GM23338 (cell line): ENCODE data around the gene IFT43.

Source experiments
- CREB1 ChIP-seq: fragments of 250-450 bp; sonication (Bioruptor Pico); IDR thresholded peaks from 2 replicates; pipeline ENCODE4 v1.5.0; 2020; ENCODE audit warnings: low read depth, mild to moderate bottlenecking, moderate library complexity
- CTCF ChIP-seq, 2 experiments: fragments of 200-600 bp in 1 of 2; sonication (generic) in 1 of 2; conservative IDR thresholded peaks; 2 replicates each; pipeline versions ENCODE4 v1.5.1 to v1.6.1; 2016 to 2017; ENCODE audit warnings: antibody characterized with exemption in 2 of 2, low read depth in 2 of 2, mild to moderate bottlenecking in 2 of 2, moderate library complexity in 1 of 2
- EZH2 ChIP-seq: fragments of 200-600 bp; sonication (generic); IDR thresholded peaks from one replicate; pipeline ENCODE4 v1.8.0; 2017; ENCODE audit warnings: antibody characterized with exemption, mild to moderate bottlenecking, low read depth; ENCODE audit not compliant: unreplicated experiment
- EZH2phosphoT487 ChIP-seq: fragments of 200-600 bp; sonication (generic); IDR thresholded peaks from one replicate; pipeline ENCODE4 v1.8.1; 2018; ENCODE audit warnings: antibody characterized with exemption; ENCODE audit not compliant: unreplicated experiment
- JUNB ChIP-seq: IDR thresholded peaks from one replicate; pipeline ENCODE4 v1.6.1; 2016; ENCODE audit warnings: antibody characterized with exemption; ENCODE audit not compliant: unreplicated experiment
- NANOG ChIP-seq: IDR thresholded peaks from 2 replicates; pipeline ENCODE4 v1.6.1; 2016; ENCODE audit warnings: antibody characterized with exemption, borderline replicate concordance
- POLR2AphosphoS5 ChIP-seq: IDR thresholded peaks from 2 replicates; pipeline ENCODE4 v1.6.1; 2016; ENCODE audit warnings: antibody characterized with exemption, low read depth
- REST ChIP-seq: IDR thresholded peaks from one replicate; pipeline ENCODE4 v1.6.1; 2018; ENCODE audit warnings: antibody characterized with exemption; ENCODE audit not compliant: unreplicated experiment
- TF ChIP-seq, protein P1 (sequence below): IDR thresholded peaks from 2 replicates; pipeline ENCODE4 v1.6.1; 2016; ENCODE audit warnings: antibody characterized with exemption

GRCh38 chr14:76117789-76118484 is 132.4 kb downstream of the IFT43 start:
- TF ChIP-seq REST: no peak
- no peak for TF ChIP-seq POLR2AphosphoS5
- no peak for TF ChIP-seq CTCF (conservative IDR thresholded peaks at IDR 0.05; ENCODE audit: low read depth in 2 of 2)
- TF ChIP-seq EZH2phosphoT487: no peak
- no peak for TF ChIP-seq EZH2
- no peak for TF ChIP-seq CREB1 (CRISPR knock-in tag)
- no peak for TF ChIP-seq NANOG
- TF ChIP-seq, protein P1, sequence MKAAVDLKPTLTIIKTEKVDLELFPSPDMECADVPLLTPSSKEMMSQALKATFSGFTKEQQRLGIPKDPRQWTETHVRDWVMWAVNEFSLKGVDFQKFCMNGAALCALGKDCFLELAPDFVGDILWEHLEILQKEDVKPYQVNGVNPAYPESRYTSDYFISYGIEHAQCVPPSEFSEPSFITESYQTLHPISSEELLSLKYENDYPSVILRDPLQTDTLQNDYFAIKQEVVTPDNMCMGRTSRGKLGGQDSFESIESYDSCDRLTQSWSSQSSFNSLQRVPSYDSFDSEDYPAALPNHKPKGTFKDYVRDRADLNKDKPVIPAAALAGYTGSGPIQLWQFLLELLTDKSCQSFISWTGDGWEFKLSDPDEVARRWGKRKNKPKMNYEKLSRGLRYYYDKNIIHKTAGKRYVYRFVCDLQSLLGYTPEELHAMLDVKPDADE: no peak
- no peak for TF ChIP-seq JUNB
